ENCODE results near the gene DYSF.

Gene DYSF

DNA sequence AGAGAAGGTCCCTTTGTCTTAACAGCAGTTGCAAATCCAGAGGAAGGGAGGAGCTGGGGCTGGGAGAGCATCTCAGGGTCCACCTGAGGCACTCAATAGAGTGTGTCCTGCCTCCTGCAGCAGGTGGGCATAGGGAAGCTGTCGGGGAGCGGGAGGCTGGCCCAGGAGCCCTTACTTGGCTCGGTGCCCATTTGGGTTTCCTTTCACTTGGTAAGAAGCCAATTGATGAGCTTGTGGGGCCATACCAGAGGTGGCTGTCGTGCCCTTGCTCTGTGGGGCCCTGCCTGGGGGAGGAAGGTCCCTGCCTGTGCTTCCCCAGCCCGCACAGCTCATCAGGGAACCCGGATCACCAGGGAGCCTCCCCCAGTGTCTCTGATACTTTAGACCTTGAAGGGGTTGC, 229.7 kb downstream of the DYSF start:
- no peak for DNase-seq (ENCODE audit: low read depth)
- no peak overlapping the region for H3K4me3 ChIP-seq (ENCODE audit: low read length)
- TF ChIP-seq, protein P1, sequence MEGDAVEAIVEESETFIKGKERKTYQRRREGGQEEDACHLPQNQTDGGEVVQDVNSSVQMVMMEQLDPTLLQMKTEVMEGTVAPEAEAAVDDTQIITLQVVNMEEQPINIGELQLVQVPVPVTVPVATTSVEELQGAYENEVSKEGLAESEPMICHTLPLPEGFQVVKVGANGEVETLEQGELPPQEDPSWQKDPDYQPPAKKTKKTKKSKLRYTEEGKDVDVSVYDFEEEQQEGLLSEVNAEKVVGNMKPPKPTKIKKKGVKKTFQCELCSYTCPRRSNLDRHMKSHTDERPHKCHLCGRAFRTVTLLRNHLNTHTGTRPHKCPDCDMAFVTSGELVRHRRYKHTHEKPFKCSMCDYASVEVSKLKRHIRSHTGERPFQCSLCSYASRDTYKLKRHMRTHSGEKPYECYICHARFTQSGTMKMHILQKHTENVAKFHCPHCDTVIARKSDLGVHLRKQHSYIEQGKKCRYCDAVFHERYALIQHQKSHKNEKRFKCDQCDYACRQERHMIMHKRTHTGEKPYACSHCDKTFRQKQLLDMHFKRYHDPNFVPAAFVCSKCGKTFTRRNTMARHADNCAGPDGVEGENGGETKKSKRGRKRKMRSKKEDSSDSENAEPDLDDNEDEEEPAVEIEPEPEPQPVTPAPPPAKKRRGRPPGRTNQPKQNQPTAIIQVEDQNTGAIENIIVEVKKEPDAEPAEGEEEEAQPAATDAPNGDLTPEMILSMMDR (conservative IDR thresholded peaks at IDR 0.05; ENCODE audit: low read depth, low read length) = no peak

DNA sequence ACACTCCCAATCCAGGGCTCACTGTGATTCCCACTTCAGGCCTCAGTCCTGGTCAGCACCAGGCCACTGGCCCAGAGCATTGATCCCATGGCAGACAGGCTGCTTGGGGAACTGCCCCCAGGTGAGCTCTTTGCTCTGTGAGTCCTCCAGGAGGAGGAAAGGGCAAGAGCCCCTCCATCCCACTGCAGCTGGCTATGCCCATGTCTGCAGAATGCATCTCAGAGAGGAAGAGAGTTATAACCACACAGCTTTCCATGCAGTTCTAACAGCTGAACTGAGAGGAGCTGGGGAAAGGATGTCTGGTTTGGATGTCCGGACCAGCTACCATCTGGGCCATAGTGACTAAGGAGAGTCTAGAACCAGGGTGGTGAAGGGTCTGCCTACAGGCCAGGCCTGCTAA, 230.3 kb downstream of the DYSF start:
- TF ChIP-seq, protein P1 (conservative IDR thresholded peaks at IDR 0.05; ENCODE audit: low read depth, low read length) = no peak
- H3K4me3 ChIP-seq (ENCODE audit: low read length) = no peak overlapping the region
- DNase-seq (ENCODE audit: low read depth) = no peak

DNA sequence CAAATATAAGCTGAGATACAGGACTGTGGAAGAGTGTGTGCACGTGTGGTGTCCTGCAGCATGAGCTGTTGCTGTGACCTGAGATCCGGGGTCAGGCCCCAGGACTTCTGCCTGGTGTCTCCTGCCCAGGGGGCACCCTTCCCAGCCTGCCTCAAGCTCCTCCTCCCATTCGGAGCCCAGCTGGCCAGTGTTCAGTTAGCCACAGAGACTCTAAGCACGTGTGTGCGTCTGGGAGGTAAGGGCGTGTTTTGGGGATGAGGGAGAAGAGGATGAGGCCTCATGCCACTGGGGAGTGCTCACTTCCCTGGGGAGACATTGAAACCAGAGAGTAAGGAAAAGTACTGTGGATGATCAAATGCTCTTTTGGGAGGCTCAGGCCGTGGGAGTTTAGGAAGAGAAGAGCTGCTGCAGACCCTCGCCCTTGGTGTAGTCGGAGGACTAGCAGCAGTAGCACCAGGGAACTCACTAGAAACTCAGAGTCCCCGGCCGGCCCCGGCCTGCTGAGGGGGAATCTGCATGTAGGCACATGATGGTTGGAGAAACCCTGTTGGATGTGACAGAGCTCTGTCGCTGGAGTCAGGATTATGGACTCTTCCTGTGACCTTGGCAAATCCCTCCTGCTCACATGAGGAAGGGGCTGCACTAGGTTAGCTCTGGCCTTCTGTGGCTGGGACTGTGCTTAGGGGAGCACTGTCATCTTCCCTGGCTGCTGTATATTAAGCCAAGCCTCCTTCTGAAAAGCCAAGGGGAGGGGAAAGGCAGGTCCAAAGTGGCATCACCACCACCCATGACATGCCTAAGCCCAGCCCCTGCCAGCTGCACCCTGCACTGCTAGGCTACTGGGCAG, 231.1 kb downstream of the DYSF start:
- H3K4me3 ChIP-seq (ENCODE audit: low read length) = no peak overlapping the region
- no peak for DNase-seq (ENCODE audit: low read depth)
- TF ChIP-seq, protein P1 (conservative IDR thresholded peaks at IDR 0.05; ENCODE audit: low read depth, low read length) = no peak

DNA sequence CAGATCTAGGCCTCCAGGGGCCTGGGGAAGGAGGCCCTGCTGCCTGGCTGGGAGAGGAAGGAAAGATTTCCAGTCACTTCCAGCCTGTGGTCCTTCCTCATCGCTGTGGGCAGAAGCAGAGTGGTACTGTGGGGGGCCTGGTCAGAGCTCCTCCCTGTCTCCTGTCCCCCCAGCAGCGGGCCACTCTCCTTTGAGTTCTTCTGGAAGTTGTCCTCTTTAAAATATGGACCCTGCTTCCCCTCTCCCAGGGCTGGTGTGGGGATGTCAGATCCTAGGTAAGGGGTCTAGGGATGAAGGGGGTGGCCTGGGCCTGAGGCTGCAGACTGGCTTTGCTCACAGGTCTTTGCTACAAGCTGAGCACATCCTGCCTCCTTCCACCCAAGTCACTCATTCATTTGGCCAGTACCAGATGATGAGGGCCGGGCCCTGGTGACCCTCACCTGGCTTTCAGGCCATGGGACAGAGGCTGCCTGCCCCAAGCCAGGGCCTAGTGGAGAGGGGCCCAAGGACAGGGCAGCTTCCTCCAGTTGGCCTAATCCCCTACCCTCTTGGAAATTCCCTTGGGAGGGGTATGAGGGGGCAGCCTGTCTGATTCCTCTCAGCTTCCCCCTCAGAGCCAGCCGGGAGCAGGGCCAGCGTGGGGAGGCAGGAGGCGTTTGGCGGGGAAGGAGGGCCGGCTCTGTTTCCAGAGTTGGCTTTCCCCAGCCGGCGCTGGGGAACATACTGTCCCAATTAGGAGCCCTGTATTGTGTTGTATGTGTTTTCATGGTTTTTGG, 231.9 kb downstream of the DYSF start:
- H3K4me3 ChIP-seq (ENCODE audit: low read length) = no peak overlapping the region
- no peak for DNase-seq (ENCODE audit: low read depth)
- TF ChIP-seq, protein P1 (conservative IDR thresholded peaks at IDR 0.05; ENCODE audit: low read depth, low read length) = no peak

DNA sequence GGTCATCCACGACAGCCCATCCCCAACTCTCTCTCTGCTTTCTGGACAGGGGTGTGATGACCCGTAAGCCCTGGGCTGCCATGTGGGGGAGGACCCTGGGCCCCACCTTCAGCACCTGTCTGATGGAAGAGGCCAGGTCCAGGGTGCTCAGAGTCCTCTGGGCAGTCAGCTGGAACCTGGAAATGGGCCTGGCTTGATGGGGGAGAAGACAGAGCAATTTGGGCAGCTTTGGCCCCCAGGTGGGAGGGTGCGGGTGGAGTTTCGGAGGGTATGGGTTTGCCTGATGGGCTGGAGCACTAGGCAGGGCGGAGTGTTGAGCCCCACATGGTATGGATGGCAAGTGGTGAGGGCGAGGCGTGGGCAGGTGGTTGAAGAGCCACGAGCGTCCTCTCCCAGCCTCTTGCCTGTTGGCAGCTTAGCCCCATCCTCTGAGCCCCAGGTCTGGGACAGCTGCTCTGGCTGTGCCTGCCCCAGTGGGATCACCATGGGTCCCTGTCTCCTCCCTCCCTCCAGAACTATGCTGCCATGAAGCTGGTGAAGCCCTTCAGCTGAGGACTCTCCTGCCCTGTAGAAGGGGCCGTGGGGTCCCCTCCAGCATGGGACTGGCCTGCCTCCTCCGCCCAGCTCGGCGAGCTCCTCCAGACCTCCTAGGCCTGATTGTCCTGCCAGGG, 232.7 kb downstream of the DYSF start:
- TF ChIP-seq, protein P1 (conservative IDR thresholded peaks at IDR 0.05; ENCODE audit: low read depth, low read length) = no peak
- no peak overlapping the region for H3K4me3 ChIP-seq (ENCODE audit: low read length)
- no peak for DNase-seq (ENCODE audit: low read depth)

DNA sequence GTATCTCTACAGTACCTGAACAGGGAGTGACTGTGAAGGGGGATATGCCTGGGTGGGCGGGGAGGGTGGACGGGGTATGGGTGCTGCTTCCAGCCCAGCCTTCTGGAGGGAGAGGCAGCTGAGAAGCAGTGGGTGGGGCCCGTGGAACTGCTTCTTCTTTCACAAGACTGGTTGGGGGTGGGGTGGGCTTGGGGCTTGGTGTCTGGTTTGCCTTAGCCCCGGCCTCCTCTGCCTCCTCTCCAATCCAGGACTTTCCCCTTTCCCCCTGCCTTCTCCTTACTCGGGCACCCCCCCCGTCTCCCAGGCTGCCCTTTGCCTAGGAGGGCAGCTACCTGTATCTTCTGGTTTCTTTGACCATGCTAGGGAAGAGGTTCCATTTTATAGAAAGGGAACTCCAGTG, 233.4 kb downstream of the DYSF start:
- no peak for DNase-seq (ENCODE audit: low read depth)
- TF ChIP-seq, protein P1 (conservative IDR thresholded peaks at IDR 0.05; ENCODE audit: low read depth, low read length) = no peak
- no peak overlapping the region for H3K4me3 ChIP-seq (ENCODE audit: low read length)
